Stimulated activated CD4-positive, alpha-beta T cell treated with anti-CD3 and anti-CD28 coated beads, Interleukin-4, amount 100 ng/mL, for 1 hour (primary cell): ENCODE data around the gene NCAPD3.
A peak's percentile ranks its signal among the peaks of the same experiment; 100 is the strongest.

Source experiments
- DNase-seq: peaks from one replicate; pipeline ENCODE4 v3.0.0-alpha.2; 2020

NCAPD3 gene

DNA sequence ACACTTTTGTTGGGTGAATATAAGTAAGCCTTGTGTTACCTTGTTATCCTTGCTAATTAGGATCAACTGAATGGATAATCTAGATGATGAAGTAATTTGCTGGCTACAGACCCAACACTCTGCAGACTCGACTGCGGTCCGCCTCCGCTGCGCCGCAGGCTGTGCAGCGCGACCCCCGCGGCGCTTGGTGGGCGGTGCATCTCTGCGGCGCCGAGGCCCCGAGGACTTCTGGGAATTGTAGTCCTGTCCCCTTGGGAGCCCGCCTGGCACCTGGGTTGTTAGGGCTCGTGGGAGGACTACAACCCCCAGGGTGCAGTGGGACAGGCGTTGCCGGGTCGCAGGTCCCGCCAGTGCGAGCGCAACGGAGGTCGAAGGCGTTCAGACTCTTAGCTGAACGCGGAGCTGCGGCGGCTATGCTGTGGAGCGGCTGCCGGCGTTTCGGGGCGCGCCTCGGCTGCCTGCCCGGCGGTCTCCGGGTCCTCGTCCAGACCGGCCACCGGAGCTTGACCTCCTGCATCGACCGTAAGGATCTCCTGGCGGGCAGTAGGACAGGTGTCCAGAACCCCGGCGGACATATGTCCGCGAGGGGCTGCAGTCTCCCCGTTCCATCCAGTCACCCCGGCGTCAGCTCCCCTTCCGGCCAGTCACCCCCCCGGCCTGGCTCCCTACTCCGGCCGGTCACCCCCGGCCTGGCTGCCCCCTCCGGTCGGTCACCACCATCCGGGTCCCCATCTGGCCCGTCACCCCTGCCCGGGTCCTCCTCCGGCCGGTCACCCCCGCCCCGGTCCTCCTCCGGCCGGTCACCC is 29.6 kb upstream of the NCAPD3 start, which contains the start of the genes ACAD8 and THYN1:
Gene ACAD8, plus strand, starts transcription at position 381 of the 806 bp plus-strand sequence. Its CDS starts 33 bp downstream, at position 414.
Gene THYN1, minus strand, starts transcription at position 165 of the 806 bp plus-strand sequence. CDS start 470 bp downstream, outside the sequence.
- DNase-seq: peak; percentile 94

DNA sequence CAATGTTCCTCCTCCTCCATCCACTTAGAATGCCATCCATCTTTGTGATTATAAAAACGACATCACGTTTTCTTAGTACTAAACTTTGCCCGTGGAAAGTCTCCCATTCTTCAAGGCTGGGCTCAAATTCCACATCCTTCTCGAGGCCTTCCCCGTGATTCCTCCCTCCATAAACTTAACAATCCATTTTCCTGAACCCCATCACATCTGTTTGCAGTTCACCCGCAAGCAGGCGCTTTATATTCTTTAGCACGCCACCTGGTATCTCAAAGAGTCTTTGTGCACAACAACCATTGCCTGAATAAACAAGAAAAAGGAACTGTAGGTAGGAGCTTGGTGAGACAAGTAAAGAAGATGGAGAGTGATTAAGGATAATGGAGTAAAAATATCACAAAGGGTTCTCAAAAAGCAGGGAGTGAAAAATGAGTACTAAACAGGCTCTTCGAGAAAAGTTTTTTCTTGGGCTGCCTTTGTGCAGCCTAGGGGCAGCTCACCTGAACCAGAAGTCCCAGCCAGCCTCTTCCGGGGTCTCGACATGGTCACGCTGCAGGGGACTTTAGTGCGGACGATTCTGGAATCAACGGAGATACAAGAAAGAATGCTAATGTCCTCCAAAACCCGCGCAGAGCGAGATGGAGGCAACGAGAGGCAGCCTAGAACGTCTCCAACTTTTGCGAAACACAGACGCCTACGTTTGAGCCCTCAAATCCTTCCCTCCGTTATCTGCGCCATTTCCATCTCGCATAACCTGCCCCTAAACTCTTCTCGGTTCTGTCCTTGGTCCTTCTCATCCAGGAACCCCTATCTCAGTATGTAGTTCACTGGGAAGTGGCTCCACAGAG is 28.8 kb upstream of the NCAPD3 start:
- DNase-seq: peak; percentile 18

DNA sequence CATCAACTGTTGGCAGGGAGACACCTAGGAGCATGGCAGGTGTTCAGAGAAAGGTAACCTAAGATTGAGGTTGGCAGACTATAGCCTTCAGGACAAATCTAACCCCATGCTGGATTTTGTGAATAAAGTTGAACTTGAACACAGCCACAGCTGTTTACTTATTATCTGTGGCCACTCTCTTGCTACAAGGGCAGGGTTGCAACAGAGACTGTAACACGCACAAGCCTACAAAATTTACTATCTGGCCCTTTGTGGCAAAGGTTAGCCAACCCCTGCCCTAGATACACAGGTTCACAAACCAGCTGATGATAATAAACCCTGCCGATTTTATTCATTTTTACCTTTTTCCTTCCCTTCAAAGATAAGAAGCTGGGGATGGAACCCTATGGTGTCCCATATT is 26.9 kb upstream of the NCAPD3 start:
- no peak for DNase-seq

DNA sequence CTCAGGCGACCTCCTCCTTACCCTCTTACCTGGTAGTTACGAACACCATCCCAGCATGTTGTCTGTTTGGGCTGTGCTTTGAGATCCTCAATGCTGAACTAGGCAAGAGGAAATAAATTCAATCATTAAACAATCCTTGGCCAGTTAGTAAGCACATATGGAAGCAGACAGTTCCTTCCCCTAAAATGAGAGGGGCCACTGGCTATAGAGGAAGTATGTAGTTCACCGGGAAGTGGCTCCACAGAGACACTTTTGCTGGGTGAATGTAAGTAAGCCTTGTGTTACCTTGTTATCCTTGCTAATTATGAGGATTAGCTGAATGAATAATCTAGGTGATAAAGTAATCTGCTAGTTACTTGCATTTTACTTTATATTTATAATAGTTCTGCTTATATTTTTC is 26.5 kb upstream of the NCAPD3 start:
- no peak for DNase-seq

DNA sequence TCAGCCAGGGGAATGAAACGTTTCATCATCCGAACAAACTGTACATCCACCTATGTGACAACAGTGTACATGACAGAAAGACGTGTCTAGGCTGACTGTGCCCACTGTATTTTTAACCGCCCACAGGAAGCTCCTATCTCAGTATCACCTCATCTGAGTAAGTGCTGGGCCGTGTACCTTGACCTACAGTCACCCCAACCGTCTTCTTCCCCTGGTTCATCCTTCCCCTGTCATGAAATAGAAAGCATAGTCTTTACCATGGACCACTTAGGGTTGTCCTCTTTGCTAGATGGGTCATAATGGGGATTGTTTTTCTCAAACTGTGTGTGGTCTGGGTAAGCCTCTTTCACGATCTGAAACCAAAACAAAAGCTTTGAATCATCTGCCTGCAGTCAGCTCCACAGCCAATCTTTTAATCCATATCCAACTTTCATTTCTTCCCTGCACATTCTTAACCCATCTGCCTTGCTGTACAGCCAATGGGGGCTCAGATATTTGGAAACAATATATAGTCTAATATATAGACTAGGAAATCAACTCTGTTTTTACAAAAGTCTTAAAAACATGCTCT is 25.2 kb upstream of the NCAPD3 start:
- DNase-seq: no peak

DNA sequence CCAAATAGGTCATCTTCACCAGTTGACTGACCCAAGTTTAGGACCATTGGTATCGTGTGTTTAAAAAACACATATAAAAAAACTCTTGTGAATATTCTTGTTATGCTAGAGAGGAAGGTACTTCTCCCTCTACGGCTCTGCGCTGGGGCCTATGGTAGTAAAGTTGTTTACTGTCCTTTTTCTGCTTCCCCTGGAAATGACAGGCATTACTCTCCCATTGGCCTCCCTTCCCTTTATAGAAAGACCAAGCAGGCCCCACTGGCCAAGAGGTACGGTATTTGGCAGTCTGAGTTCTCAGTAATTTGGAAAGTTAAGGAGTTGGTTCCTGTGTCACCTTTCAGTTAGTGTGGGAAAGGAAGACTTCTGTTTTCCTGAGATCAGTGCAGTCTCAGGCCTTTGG is 22.9 kb upstream of the NCAPD3 start:
- no peak for DNase-seq

DNA sequence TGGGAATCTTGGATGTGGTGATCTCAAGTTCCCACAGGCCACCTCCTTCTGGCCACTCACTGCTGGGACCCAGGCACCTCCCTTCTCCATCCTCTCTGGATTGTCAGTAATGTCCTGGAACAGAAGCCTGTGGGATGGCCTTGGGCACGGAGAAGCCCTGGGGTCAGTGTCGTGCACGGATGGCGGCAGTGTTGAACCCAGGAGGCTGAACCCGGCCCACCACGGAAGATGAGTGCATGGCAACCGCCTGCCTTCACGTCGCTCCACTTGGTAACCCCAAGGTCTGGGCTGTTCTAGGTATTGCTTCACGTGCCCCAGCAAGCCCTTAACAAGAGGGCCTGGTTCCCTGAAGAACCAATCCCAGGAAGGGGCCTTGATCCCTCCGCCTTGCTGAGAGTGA is 22.3 kb upstream of the NCAPD3 start:
- DNase-seq: no peak

DNA sequence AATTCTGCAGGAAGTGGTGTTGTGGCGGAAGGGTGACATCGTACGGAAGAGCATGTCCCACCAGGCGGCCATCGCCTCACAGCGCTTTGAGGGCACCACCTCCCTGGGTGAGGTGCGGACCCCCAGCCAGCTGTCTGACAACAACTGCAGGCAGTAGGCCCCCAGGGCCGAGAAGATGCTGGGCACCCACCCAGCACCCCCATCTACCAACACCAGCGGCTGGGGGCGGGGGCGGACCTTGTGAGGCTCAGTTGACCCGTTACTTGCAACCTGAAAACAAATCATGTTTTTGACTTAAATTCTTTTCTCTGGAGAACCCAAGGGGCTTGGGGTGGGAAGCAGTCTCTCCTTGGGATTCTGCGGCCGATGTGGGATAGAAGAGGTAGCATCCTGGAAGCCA is 21.7 kb upstream of the NCAPD3 start:
- no peak for DNase-seq

DNA sequence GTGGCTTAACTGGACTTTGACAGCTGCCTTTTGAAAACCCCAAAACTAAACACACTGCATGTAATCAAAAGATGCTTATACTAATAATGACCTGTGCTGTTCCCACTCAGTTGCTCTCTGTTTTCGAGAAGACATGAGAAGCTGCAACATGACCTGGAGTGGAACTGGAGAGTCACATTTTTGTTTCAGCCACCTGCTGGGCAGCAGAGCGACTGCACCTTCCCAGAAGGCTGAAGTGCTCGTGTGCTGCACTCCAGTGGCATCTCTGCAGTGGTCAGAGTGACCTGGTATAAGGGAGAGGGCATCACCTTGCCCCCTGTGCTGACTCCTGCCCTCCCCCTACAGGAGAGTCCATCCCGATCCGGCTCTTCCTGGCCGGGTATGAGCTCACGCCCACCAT is 20.8 kb upstream of the NCAPD3 start:
- no peak for DNase-seq

DNA sequence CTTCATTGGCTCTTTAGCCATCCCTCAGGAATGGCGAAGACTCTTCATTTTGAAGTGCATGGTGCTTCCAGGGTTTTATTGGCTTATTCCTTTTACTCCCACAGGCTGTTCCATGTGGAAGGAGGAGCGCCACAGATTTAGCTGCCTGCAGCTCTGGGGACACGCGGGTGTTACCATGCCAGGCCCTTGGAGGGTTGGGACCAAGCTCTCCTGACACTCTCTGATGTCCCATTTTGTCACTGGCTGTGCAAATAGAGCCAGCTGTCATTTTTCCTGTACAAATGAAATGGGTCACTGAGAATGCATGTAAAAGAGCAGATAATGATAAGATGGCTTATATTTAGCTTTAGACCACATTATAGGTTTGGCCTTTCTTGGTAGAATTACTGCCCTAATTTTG is 20.1 kb upstream of the NCAPD3 start:
- DNase-seq: no peak

DNA sequence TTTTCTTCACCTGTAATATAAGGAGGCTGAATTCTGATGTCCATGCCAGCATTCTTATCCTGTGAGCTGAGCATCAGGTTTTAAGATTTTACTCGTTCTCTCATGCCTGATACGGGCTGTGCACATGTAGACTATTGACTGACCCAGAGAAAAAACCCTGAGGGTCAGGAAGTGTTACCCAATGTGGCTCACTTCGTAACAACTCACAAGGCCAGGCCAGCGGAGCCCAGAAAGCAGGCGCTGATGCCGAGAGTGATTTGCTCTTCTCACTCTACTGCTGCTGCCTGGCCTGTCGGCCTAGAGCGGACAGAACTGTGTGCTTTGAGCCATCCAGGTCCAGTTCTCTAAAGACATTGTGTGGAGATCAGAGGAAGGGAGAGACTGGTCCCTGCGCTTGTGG is 18.6 kb upstream of the NCAPD3 start:
- no peak for DNase-seq

DNA sequence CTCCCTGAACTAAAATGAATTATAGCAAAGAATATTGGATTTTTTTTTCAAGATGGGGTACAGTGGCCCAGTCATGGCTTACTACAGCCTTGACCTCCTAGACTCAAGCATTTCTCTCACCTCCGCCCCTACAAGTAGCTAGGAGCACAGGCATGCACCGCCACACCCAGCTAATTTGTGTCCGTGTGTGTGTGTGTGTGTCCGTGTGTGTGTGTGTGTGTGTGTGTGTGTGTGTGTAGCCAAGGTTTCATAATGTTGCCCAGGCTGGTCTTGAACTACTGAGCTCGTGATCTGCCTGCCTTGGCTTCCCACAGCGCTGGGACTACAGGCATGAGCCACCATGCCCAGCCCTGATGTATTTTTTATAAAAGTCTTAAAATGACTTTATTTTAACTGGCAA is 16.8 kb upstream of the NCAPD3 start:
- DNase-seq: no peak

DNA sequence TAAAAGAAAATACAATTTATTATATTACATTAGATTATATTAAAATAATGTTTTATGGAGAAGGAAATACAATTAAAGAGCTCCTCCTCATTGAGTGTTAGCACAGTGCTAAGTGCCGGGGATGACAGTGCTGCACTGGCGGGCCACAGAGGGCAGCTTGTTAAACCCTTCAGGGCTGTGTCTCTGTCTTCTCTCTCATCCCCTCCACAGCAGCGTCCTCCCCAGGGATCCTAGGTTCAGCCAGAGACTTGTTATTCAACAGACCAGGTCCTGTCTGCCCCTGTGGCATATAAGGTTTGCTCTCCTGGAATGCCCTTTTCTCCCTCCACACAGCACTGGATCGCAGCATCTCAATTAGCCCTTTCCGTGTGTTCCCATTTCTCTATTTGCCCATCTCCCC is 15.2 kb upstream of the NCAPD3 start:
- DNase-seq: no peak

DNA sequence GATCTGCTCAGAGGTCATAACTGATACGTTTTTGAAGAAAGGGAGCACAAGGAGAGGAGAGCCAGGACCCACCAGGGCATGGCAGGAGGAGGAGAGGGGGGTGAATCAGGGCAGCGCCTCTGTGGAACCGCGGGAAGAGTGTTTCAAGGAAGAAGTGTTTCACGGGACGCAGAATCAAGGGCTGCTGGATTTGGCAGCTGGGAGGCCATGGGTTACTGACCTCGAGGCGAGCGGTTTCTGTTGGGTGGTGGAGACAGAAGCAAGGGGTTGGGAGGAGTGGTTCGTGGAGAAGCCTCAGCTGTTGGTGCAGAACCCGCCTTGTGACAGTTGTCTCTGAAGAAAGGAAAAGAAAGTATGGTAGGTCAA is 13.8 kb upstream of the NCAPD3 start:
- no peak for DNase-seq

DNA sequence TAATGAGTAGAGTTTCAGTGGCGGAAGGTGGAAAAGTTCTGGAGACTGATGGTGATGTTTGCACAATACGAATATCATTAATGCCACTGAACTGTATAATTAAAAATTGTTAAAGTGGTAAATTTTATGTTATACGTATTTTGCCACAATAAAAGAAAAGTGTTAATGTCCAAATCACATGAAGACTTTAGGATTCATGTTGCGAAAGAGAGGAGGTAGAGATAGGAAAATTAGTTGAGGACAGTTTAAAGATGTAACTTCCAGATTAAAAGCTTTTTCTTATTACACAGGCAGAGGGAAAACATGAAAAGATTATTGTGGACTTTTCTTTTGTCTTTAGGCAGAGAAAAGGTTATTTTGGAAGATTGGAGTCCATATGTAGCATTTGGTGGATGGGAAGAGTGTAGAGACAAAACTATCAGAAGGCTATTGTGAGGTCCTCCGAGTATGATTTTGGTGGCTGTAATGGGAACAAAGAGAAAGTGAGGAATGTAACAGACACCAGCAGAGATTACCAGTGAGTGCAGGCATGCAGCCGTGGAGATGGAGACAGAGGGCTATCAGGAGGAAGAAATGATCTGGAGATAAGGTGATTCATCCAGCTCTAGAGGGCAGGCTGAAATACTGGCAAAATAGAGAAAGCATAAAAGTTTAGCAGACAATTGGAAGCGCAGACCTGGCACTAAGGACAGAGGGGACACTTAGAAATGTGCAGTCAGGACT is 13.2 kb upstream of the NCAPD3 start:
- no peak for DNase-seq

DNA sequence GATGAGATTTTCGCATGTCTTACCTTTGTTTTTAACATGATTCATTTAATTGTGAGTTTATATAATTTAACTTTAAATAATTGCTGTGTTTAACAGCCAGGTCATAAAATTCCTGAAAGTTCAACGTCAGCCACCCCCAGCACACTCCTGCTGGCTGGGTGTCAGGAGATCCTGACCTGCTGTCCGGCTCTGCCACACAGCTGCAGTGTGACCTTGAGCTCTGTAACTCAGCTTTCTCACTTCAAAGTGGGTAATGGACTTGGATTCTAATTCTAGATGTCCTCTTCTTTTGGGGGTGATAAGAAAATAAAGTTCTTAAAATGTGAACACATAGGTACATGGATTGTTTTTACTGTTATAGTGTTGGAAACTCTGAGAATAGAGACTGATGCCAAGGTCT is 11.6 kb upstream of the NCAPD3 start:
- no peak for DNase-seq

DNA sequence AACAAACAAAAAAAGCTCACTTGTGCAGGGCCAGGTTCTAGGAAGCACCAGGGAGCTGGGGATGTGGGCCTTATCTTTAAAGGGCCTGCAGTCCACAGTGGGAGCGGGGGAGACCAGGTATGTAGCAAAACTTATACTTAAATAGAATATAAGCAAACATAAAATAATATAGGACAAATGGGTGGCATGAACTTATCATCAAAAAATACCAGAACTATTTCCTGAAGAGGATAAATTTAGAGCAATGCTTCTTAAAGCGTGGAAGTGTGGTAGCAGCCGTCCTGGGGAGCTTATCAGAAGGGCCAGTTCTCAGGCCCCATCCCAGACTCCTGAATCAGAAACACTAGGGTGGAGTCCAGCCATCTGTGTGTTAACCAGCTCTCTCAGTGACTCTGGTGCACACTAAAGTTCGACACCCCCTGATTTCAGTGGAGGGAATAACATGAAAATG is 10.0 kb upstream of the NCAPD3 start:
- no peak for DNase-seq

DNA sequence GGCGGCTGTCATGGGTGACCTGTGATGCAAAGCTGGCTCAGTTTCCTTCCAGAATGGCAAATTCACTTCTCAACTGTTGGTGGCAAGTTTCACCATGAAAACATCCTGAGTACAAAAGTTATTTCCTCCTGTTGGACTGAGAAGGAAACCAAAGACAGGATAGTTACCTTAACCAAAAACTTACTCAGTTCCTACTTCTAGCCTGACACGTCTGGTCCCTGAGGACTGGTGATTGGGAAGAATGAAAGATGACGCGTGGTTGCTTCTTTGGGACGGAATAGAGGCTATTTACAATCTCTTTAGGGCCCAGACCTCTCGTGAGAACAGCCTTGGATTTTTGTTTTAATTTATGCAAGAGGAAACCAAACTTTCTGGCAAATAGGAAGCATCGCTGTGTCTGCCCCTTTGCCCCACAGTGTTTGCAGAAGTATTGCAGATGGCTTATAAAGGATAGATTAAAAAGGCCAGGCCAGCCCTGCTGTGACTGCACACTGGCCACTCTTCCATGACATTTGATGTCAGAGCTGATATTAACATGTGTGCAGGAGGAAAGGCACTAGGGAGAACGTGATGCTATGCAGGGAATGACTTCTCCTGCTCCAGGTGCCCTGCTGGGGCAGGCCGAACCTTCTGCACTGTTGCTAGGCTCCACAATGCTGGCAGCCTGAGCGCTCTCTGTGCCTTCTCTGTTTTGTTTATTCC is 8.3 kb upstream of the NCAPD3 start:
- no peak for DNase-seq

DNA sequence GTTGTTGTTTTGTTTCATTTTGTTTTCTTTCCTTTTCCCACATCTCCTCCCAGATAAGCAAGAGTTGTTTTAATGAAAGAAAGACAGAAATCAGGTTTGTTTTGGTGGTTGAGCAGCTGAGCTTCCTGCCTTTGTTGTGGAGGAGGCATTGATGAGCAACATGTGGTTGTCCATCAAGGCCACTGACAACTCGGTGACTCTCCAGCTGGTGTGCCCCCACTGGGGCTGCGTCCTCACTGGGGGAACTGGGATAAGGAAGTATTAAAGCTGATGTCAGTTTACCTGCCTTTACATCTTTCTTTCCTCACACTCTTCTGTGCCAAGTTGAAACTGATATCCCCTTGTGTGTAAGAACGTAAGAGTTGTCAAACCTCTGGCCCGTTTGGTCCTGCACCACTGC is 6.6 kb upstream of the NCAPD3 start:
- DNase-seq: no peak

DNA sequence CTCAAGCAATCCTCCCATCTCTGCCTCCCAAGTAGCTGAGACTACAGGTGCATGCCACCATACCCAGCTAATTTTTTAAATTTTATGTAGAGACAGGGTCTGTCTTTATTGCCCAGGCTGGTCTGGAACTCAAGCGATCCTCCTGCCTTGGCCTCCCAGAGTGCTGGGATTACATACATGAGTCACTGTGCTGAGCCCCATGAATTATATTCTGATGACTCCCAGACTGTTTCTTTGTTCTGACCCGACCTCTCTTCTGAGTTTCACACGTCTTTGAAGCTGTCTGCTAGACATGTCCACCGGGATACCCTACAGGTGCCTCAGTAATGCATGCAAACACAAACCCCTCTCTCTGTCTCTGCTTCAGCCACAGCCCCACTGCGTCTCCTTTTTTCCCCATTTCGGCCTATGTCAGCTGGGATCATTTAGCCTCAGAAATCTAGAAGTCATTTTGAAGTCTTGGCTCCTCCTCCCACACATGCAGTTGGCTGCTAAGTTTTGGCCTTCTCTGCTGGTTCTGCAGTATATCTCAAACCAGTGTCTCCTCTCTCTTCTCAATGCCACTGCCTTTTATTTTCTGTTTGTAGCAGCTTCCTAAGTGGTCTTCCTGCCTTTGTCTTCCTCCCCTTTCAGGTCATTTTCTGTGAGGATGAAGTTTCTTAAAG is 5.5 kb upstream of the NCAPD3 start:
- no peak for DNase-seq

DNA sequence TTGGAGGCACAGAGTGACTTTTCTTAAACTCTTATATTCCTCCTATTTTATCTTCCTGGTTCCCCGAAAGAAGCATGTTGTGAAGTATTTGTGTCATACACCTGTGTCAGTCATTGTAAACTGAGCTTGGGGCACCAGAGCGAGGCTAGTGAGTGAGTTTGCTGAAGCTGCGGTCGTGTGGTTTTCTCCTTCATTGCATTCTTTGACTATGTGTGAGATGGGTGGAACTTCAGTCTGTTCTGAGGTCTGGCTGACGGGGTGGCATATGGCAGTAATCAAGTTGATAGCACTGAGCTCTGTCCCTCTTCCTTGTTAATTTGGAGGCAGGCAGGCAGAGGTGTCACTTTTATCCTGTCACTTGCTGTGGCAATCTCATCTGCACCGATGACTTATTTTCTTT is 4.9 kb upstream of the NCAPD3 start:
- no peak for DNase-seq

DNA sequence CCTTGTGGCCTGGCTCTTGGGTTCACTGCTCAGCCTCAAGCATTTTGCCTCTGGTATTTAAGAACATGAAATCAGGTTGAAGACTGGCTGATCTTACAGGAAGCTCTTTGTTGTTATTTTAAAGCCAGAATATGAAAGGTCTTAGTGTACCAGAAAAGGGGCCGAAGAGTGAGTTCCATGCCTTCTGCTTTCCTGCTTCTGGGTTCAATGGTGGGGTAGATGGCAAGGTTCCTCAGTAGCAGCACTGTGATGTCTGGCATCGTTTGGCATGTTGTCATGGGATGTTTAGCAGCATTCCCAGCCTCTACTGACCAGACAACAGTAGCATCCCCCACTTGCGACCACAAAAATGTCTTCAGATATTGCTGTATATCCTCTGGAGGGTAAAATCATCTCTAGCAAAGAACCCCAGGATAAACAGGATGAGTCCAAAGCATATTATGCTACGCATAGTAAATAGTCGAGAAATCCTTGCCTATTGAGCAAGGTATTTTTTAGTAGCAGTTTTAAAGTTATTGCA is 3.1 kb upstream of the NCAPD3 start:
- DNase-seq: no peak
